Measurements from ENCODE around the gene MRPS18C.

MRPS18C gene

GRCh38 chr4:83510442-83510841 is 54.6 kb downstream of the MRPS18C start:
- DNase-seq (ENCODE audit: low read depth) = no peak
- H3K4me3 ChIP-seq (replicated peaks; ENCODE audit: low read depth, low read length) = no peak overlapping the region
- TF ChIP-seq CTCF (IDR thresholded peaks at IDR 0.05; ENCODE audit: low read length, missing control alignments) = no peak
